NOMO-1 (cell line): ENCODE measurements around the gene ABHD15.

Source experiments
- DNase-seq, 2 experiments: peaks; one replicate each; lab custom pipeline; 2025; ENCODE audit not compliant: unreplicated experiment in 2 of 2; lab: John Stamatoyannopoulos, UW

ABHD15 gene

DNA sequence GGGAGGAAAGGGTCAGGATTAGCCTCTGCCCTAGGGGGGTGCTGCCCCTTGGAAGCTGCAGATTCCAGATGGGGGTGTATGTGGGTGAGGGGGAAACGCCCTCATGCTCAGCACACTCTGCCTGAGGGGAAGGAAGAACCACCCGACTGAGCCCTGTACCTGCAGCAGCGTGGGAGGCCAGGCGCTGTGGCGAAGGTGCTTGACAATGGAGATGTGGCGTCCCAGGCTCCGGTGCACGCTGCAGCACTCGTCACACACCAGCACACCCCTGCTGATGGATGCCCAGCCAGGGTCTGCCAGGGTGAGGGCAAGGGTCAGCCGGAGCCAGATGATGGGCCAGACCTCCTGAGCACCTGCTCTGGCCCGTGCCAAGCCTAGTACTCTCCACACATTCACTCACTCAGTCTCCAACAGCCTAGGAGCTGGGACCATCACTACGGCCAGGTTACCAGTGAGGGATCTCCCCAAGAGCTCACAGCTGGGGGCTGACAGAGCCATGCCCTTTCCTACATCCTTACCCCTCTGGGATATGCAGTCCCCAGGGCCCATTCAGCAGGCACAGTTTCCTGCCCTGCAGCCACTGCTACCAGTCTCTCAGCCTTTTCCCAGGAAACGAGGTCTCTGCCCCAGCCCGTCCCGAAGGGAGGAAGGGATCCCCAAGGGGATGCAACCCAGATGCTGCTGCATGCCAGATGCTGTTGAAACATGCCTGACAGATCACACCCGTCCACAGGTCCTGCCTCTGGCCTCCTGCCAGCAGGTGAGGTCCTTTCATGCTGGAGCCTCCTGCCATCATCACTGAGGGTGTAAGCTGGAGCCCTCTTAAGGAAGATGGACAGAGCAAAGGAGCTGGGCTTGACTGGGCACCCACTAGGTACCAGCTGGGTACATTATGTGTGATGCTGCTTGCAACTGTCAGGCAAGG lies 16.7 kb upstream of the ABHD15 start:
- DNase-seq, result no peak

GRCh38 chr17:29582772-29583171 lies 15.9 kb upstream of the ABHD15 start:
- DNase-seq, result no peak

GRCh38 chr17:29582254-29582765 lies 15.5 kb upstream of the ABHD15 start:
- no peak for DNase-seq

- DNase-seq, result no peak
Observed at GRCh38 chr17:29581583-29582253, 14.9 kb upstream of the ABHD15 start.

GRCh38 chr17:29579866-29580771 lies 13.3 kb upstream of the ABHD15 start:
- peak; percentile 69 to 71 for DNase-seq

- DNase-seq, result no peak
Observed at GRCh38 chr17:29578626-29579485, 12.0 kb upstream of the ABHD15 start.

GRCh38 chr17:29577385-29578211 lies 10.8 kb upstream of the ABHD15 start:
- DNase-seq, result no peak

GRCh38 chr17:29577001-29577370 lies 10.1 kb upstream of the ABHD15 start:
- DNase-seq, result no peak

- no peak for DNase-seq
Observed at GRCh38 chr17:29576214-29577000, 9.6 kb upstream of the ABHD15 start.

GRCh38 chr17:29575511-29576213 lies 8.8 kb upstream of the ABHD15 start:
- no peak for DNase-seq

DNA sequence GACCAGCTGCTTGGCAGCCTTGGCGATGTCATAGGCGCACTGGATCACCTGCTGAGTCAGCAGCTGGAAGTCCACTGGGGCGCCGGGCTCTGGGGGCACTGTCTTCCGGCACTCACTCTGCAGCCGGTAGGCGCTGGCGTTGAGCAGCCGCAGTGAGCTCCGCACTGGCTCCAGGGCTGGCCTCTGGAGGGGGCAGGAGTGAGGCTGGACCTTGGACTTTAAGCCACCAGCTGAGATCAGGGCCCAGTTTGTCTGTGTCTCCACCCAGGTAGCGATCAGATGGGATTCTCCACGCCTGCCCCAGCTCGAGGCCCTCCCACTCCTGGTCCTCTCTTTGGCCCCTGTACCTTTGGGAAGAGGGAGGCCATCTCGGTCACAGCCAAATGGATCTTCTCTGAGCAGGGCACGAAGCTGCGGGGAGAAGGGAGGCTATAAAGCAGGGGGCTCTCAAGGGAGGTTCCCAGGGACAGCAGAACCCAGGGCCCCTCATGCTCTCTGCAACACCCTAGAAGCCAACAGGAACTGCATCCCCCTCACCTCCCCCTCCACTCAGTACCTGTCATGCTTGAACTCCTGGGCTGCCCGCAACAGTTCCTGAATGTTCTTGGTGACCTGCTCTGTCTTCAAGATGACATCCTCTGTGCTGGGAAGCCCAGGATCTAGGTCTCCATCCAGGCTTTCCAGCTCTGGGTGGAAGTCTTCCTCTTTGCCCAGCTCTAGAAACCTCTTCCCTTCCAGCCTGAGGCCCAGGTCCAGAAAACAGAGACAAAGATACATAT lies 8.1 kb upstream of the ABHD15 start:
- no peak for DNase-seq

DNA sequence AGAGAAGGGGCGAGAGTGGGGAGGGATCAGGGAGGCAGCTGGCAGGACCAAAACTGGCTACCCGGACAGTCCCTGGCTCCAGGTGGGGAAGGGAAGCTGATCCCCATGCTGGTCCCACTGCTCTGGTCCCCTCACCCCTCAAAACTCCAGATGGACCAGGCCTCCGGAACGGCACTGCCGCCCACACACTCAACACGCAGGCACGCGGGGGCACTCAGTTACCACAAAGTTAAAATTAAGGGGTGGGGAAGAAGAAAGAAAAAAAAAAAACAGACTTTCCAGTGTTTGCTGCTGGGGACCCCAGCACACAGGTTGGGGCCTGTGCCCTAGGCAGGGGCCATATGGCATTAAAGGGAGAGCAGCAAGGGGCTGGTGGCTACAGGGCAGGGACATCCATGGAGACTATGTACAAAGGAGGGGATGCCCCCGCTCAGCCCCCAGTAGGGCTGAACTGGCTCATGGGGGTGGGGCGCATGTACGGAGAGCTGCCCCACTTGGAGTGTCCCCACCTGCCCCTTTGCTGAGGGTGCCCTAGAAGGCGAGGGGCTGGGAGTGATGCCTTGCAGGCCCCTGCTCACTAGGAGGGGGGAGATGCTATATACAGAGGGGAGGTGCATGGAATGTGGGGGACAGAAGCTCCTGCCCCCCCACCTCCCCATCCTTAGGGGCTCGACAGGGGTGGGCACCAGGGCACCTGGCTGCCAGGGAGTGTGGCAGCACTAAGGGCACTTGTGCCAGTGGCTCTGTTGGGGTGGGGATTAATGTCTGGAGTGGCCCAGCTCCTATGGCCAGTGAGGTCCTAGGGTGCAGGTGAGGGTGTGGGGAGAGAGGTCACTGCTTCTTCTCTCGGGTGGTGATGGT lies 7.3 kb upstream of the ABHD15 start:
- DNase-seq, result no peak

DNA sequence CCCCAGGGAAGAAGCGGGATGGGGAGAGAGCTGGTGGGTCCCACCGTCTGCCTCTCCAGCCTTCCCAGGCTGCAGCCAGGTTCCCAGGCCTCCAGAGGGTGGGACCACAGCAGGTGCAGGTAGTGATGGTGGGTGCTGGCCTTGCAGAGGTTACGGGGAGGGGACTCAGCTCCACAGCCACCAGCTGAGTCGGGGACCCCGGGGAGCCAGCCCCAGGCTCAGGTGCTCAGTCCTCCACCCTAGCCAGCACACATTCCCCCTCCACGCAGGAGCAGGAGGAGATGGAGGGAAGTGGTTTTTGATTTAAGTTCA lies 6.7 kb upstream of the ABHD15 start:
- DNase-seq, result no peak

GRCh38 chr17:29572691-29573557 lies 6.1 kb upstream of the ABHD15 start:
- DNase-seq, result peak; percentile 13 to 21
